ENCODE data around the gene NFIX. TPM values are rescaled to one million over a fixed set of nuclear protein-coding genes. Genes with fewer than 3 reads are reported as not detected.

Gene NFIX
- total RNA-seq, 1 donor from 2014 or later: 160 TPM

DNA sequence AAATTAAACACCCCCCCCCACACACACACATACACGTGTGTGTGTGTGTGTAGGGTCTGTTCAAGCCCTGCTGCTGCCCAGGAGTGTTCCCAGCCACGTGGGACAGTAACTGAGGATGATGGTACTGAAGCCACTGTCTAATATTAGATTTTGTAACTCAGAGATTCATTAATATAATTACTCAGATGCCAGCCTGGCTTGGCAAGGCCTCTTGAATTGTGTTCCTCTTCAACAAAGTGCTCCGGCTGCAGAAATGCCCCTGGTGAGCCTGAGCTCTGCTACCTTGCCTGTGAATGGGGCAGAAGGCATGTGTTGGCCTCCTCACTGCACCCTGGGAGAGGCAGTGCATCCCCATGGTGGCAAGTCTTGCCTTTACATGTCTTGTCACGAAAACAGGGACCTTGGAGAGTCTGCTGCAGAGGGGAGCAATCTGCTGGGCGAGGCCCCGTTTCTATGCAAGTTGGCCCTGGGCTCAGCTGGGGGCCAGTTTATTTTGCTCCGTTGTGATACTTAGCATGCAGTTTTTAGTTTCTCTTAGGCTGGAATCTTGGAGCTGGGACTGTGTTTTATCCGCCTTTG lies 44.0 kb downstream of the NFIX start:
- ATAC-seq (ENCODE audit: poor library complexity): peak; percentile 35
- DNase-seq: no peak
- intact Hi-C loops (cut with DNase I): no loop called here

DNA sequence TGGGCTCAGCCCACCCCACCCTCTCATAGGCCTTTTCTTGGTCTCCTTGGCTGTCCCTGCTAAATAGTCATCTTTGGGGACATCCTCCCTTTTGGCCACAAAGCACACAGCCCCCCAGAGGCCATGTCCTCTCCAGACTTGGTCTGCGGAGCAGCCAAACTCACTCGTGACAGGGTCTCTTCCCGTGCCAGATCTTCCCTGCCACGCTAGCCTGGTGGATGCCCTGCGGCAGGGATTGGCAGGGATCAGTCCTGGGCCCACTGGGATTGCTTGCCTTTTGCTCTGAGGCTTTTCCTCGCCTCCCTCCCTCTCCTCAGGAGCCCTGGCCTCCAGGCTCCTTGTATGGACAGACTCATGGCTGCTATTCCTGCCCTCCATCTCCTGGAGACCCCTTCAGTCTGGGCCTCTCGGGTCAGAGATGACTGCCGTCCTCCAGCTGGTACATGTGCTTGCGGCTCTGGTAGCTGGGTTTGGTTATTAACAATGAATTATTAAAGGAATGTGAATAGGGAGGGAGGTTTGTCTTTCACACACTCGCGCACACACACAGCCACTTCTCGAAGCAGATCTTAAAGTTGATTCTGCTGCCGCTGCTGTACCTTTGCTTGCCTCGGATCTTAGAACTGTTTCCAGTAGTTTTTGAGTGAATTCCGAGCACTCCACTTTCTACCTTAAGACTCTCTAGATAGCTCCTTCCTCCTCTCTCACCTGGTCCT lies 45.1 kb downstream of the NFIX start:
- intact Hi-C loops (cut with DNase I): no loop called here
- DNase-seq (no peak), ATAC-seq (ENCODE audit: poor library complexity) (no peak)

DNA sequence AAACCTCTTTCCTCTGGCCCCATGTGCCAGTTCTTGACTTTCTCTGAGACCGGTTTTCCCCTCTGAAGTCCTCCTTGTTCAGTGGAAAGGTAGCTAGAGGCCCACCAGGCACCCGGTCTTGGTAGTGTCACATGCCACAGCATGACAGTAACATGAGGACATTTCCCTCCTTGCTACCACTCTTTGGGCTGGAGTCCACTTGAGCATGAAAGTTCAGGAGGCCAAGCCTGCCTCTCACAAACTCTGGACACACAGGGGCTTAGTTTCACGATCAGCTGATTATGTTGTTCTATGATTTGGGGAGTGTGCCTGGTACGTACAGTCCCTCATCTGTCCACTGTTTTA lies 45.6 kb downstream of the NFIX start:
- no peak for ATAC-seq (ENCODE audit: poor library complexity)

DNA sequence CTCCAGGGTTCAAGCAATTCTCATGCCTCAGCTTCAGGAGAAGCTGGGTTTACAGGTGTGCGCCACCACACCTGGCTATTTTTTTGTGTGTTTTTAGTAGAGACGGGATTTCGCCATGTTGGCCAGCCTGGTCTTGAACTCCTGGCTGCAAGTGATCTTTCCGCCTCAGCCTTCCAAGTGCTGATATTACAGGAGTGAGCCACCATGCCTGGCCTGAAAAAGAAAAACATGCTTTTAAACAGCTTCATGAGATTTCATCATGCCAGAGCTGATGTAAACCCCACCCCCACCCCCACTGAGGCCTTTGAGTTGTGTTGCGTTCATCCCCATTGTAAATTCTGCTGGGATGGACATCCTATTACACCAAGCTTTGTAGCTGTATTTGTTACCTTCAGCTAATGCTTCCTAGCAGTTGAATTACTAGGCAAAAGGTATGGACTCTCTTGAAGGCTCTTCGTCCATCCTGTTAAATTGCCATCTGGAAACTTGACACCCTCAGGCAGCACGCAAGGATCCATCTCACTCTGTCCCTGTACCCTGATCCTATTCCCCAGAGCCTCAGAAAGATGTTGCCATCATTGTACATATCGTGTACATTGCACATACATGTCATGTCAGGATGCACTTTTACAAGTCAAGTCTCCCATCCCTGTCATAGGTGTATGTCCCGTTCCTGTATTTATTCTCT lies 47.3 kb downstream of the NFIX start:
- intact Hi-C loops (cut with DNase I): no loop called here
- DNase-seq: no peak
- no peak for ATAC-seq (ENCODE audit: poor library complexity)

More for the DNA sequence above, 45.6 kb downstream of the NFIX start:
- intact Hi-C loops (cut with DNase I): no loop called here
- DNase-seq: no peak

DNA sequence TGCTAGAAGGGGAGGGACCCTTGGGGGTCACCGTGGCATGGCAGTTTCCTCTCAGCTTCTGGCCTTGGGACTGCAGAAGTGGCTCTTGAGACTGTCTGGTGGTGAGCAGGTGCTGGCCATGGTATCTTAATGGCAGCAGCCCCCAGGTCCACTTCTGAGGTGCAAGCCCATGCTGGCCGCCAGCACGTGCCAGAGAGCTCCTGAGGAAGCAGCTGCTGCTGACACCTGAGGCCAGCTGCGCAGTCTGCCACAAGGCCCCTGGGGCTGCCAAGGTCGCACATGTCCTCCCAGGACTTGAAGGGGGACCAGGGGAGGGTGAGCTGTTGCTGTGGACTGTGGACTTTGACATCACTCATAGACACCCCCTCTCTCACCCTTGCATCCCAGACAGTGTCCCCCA lies 48.0 kb downstream of the NFIX start:
- ATAC-seq (ENCODE audit: poor library complexity) (no peak), DNase-seq (no peak)
- intact Hi-C loops (cut with DNase I): no loop called here

DNA sequence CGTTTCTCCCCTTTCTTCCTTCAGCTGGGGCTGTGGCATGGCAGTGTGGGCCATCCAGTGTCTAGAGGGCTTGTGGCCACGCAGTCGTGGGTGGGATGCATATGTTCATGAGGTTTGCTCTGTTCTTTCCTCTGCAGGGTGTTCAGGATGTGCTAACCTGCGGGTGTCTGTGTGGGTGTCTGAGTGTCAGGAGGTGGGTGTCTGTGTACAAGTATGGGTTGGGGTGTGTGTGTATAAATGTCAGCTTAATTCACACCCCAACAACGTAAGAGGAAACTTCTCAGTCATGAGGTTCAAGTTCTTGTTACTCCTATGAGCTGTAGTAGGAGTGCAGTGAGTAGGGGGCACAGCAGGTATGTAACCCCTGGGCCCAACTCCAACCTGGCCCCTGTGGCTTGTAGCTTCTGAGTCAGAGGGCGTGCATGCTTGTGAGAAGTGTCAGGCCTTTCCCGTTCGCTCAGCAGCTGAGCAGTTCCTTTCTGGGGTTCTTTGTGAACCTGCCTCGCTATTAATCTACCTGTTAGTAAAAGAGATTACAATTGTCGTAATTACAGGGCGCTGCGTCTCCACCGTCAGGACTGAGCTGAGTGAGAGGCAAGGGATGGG lies 49.1 kb downstream of the NFIX start:
- no peak for DNase-seq
- ATAC-seq (ENCODE audit: poor library complexity): no peak
- intact Hi-C loops (cut with DNase I): no loop called here

DNA sequence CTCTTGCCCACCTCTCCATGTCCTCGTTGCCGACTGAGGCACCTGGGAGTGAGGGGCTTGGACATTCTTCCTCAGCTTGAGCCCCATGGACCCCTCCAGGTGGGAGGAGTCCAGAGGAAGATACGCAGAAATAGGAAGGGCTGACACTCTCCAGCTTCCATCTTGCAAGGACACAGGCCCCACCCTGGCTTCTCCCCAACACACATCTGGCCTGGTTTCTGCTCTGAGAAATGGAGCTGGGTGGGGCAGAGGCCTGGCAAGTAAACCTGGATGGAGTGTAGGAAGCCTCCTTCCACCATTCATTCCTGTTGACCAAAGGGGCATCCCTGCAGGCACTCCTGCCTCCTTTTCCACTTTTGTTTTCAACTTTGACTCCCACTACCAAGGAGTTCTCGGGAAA lies 50.5 kb downstream of the NFIX start:
- ATAC-seq (ENCODE audit: poor library complexity) (peak; percentile 24), DNase-seq (peak; percentile 53)
- intact Hi-C loops (cut with DNase I): no loop called here

DNA sequence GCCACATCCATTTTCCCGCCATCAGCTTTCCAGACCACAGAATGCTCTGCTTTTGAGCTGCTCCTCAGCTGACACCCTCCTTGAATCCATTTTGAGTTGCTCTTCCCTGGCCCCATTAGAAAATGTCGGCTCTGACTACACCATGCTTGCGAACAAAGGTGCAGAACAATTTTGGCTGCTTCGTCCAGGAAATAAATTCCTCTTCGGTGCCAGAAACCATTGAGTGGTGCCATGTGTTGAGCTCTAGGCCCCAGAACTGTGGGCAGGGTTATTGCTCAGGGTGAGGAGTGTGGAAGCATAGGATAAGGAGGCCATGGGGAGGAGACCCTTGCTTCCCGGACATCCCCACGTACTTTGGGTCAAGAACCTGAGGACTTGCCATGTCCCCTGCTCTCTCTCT lies 52.1 kb downstream of the NFIX start:
- DNase-seq (no peak), ATAC-seq (ENCODE audit: poor library complexity) (no peak)
- intact Hi-C loops (cut with DNase I): no loop called here

DNA sequence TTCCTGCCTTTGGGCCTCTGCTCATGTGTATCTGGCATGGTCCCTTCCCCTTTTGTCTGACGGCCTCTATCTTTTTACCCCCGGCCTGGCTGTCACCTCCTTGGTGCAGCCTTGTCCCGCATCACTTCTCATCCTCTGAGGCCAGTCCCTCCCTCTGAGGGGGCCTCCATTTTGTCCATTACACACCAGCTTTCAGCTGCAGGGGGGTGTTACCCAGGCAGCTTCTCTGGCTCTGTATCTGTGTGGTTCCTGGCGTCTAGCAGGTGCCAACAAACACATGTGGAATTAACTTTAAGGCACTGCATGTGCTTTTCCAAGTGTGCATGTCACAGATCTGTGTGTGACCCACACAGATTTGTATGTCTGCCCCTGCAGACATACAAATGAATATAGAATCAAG lies 55.0 kb downstream of the NFIX start:
- DNase-seq (no peak), ATAC-seq (ENCODE audit: poor library complexity) (no peak)
- intact Hi-C loops (cut with DNase I): no loop called here

DNA sequence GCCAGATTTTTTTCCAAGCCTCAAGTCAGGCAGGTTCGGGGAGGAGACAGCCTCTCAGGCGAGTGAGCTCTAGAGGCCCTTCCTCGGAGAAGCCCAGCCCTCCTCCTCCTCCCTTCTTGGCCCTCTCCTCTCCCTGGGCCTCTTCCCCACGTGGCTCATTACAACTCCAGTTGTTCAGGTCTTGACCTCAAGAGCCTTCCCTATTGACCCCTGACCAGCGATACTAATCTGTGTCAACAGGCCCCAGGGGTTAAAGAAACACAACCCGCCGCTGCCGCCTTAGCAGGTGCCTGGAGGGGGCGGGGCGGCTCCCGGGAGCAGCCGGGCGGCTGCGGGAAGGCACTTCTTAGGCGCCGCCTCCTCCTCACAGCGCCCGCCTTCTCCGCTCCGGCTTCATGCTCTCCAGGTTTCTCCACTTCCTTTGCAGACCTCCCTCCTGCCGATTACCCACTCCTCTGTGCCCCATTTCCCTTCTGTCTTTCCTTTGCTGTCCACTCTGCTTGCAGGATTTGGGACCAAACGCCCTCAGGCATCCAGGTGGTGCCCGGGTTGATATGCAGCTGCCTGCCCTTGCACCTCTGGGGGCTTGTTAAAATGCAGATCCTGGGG lies 56.4 kb downstream of the NFIX start:
- DNase-seq (peak; percentile 75), ATAC-seq (ENCODE audit: poor library complexity) (peak; percentile 34)
- intact Hi-C loops (cut with DNase I): no loop called here

DNA sequence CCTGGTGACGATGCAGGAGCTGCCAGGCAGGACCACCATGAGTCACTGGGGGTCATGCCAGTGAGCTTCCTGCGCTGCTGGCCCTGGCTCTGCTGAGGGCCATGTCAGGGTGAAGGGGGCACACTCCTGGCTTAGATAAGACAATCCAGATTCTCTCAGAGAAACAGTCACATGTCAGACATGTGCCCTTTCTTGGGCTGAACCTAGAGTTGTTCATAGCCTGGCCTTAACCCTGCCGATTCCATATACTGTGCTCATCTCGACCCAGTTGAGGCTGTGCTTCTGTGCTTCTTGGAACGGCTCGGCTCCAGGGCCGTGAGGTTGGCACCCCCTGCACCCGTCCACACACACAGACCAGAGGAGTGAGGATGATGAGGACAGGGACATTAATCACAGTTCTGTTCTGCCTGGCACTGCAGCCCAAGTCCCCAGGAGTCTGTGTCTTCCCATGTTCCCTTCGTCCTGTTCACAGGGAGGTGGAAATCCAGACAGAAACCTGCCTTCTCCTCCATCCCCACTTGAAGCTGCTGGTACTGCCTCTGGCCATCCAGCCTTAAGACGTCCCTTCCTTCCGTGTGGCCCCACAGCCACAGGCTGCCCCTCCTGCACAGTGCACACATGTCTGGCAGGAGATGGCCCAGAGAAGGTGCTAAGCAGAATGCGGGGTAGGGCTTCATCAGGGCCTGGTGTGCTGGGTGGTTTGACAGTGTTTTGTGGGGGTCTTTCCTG lies 57.3 kb downstream of the NFIX start:
- ATAC-seq (ENCODE audit: poor library complexity) (no peak), DNase-seq (no peak)
- intact Hi-C loops (cut with DNase I): no loop called here

DNA sequence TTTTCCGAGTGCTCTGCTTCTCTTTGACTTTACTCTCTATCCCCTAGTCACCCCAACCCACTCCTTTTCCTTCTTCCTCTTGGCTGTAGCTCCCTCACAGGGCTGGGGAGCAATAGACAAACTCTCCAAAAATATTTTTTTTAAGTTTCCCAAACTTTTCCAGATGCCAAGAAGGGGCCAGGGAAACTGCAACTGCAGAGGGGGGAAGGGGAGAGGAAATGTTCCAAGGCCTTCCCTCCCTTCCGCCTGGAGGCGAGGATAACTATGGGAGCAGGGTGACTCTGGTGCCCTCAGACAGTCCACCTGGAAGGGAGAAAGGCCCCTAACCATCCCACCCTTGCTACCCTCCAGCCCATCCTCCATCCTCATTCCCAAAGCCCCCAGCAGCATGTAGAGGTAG lies 58.0 kb downstream of the NFIX start:
- DNase-seq: no peak
- intact Hi-C loops (cut with DNase I): no loop called here
- peak; percentile 6 for ATAC-seq (ENCODE audit: poor library complexity)

DNA sequence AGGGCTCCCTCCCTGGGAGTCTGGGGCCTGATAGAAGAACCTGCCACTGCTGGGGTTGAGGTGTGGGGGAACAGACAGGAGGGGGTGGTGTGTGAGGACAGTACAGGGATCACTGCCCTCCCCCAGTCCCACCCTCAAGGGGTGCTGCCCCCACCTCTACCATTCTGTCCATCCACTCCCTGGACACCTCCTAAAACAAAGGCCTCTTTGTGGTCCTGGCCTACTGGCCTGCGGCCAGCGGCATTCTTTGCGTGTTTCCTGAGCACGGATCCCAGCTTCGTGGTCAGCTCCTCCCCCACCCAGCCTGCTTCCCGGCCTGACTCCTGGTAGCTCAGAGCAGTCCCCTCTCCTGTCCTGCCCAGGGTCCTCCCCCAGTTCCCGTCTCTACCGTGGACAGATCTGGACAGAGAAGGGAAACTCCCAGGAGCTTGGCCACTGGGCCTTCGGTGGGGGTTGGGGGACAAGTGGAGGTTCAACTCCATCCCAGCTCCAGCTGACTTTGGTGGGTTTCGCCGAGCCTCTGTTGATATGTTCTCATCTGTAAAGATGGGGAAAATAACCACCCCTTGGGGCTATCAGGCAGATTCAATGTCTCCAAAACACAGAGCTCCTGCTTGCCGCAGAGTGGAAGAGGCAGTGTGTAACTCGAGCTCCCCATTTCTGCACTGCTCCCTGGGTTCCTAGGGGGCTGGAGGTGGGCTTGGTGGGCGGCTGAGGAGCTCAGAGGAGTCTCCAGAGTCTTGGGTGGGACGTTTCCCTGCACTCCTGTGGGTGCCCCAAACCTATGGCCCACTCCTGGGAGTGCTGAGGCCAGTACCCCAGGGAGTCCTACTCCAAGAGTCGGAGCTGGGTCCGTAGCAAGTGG lies 58.7 kb downstream of the NFIX start:
- intact Hi-C loops (cut with DNase I): no loop called here
- DNase-seq: peak; percentile 95
- ATAC-seq (ENCODE audit: poor library complexity): peak; percentile 71

DNA sequence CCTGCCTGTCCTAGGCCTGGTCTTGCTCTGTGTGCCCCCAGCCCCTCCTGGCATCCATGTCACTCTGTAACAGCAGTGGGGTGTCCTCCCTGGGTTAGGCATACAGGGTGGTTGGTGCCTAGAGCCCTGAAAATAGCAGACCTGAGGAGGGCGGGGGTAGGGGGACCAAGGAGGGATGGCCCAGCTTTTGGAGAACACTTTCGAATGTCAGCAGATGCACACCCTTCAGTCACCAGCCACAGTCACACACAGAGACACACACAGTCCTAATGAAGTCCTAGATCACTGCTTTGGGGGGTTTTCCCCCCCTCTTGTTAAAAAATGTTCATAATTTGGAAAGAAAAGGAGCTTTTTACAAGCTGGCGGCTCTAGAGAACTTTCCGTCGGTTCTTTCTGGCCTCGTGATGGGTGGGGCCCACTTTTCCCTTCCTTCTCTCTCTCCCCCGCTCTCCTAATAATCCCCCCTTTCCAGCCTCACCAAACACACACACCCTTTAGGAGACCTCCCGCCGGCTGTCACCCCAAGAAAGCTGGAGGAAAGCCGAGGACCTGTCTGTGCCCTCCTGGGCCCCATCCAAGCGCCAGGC lies 59.4 kb downstream of the NFIX start:
- DNase-seq (no peak), ATAC-seq (ENCODE audit: poor library complexity) (peak; percentile 15)
- intact Hi-C loops (cut with DNase I): loop anchor here (5.0 kb wide), 1 partner anchor 62 kb away; no protein-coding TSS in a partner anchor

DNA sequence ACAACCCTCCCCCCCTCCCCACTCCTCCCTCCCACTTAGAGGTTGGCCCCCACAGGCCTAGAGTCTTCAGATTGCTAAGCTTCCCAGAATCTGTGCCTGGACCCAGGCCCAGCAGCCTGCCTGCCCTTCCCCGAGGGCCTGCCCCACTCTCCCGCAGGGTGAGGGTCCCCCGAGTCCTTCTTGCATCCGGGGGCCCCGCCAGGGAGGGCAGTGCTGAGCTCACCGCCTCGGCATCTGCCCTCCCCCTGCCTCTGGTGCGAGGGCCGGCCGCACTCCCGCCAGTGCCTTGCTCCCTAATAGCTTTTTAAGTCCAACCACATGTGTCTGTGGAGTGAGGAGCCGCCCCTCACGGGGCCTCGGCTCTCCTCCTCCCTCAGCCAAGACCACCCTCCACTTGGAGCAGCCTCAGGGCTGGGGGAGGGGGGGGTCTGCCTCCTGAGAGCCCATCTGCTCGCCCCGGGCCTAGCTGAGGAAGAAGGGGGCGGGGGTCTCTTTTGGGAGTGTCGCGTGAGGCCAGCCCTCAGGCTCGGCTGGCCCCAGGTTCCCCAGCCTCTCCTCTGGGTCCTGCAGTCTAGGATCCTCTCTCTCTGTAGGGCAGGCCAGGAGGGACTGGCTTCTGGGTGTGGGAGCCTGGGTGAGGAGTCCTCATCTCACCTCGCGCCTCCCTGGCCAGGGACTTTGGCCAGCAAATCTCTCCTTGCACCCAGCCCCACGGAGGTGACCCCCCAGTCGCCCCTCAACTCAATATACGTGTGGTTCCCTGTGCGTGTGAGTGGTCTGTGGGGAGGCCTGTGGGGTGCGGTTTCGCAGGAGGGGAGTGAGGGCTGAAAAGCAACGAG lies 60.2 kb downstream of the NFIX start:
- ATAC-seq (ENCODE audit: poor library complexity) (peak; percentile 52), DNase-seq (peak; percentile 90)
- intact Hi-C loops (cut with DNase I): loop anchor here (5.0 kb wide), 1 partner anchor 63 kb away; no protein-coding TSS in a partner anchor

DNA sequence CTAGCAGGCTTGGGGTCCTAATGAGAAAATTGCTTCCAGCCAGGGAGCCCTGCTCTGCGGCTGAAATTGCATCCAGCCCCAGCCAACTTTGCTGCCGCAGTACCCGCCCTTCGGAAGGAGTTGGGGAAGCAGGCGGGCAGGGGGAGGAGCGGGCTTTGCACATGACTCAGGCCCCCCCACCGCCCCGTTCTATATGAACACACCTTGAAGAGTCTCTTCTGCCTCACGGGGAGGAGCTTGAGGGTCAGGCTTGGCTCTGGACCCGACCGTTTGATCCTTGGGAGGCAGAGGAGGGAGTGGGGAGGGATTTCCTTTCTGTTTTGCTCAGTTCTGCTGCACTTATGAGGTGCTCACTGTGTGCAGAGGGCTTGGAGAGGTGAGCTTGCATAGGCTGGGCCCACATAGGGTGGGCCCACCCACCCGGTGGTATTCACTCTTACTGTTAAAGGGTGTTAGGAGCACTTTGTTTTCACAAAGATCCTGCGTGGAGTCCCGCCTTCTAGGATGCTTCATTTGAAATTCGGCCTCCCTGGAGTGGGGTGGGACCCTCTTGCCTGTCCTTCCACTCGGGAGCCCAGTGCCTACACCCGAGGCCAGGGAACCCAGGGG lies 60.9 kb downstream of the NFIX start:
- no peak for ATAC-seq (ENCODE audit: poor library complexity)
- DNase-seq: peak; percentile 77
- intact Hi-C loops (cut with DNase I): loop anchor here (5.0 kb wide), 1 partner anchor 64 kb away; no protein-coding TSS in a partner anchor

Data from Right ventricle myocardium superior (tissue), 1 donor.